ENCODE measurements around the gene LSM14B.
A peak's percentile ranks its signal among the peaks of the same experiment; 100 is the strongest.
"Not testable (repeated sequence)": the region's sequence is repeated elsewhere in the genome, so short reads cannot be mapped to it uniquely, and the experiment has no call there.

LSM14B gene

DNA sequence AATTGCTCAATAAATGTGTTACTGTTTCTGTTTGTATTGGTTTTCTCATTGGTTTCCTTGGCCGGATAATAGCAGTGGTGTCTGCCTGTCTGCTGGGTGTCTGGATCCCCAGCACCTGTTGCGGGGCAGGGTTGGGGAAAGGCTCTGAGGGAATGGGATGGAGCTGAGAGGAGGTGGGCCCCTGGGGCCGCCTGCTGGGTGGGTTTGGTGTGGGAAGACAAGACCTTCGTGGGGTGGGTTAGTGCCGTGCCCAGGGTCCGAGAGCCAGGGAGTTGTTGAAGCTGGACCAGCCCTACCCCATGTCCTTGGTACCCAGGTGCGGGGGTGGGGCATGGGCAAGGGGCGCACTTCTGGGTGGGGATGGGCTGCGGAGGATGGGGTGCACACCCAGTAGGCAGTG, 25.3 kb downstream of the LSM14B start:
- DNase-seq = no peak

- not testable (repeated sequence) for DNase-seq
Measured at GRCh38 chr20:62148383-62148782, 26.1 kb downstream of the LSM14B start.

DNA sequence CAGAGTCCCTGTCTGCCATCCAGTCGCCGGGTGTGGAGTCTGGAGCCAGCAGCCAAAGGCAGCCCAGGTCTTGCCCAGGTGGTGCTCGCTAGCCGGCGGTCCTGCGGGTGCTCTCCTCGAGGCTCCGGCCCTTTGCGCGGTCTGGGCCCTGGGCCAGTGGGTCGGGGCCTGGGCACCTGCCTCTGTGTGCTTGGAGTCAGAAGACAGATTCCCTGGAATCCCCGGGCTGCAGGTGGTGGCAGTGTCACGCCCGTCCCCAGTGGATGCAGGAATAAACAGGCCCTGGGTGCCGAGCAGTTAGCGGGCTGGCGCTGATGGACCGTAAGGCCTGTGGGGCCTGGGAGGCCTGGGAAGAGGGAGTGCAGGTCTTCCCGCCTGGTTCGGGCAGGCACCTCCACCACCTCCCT, 26.6 kb downstream of the LSM14B start:
- DNase-seq = no peak

DNA sequence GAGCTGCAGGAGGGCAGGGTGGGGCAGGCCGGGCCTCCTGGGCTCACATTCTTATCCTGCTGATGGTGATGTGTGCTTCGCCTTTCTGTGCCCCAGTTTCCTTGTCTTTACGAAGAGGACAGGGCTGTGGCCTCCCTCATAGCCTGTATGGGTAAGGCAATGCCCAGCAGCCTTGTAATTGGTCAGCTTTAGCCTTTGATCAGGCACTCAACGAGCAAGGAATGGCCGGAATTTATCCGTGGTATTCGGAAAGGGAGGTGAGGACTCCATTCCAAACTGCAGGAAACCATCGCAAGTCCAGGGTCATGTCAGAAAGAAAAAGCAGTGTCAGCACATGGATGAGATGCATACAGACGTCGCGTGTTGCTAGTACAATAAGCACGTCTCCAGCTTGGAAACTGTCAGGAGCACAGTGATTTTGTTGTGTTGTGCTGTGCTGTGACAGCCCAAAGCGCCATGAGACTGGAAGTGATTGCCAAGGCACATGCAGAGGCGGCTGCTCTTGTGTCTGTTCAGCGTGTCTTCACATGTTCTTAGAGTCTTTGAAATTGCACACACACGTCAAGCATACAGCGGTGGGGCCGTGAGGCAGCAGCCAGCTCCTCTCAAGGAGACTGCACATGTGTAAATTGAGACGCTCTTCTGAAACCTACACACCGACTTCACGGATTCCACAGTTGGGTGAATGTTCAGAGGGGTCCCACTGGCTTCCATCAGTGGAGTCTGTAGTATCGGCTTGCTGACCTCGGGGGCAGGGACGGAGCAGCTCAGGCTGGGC, 27.4 kb downstream of the LSM14B start:
- no peak for DNase-seq

GRCh38 chr20:62150310-62150575, 28.0 kb downstream of the LSM14B start:
- DNase-seq = no peak

- DNase-seq = no peak
Measured at GRCh38 chr20:62151225-62151624, 28.9 kb downstream of the LSM14B start.

GRCh38 chr20:62151835-62152364, 29.6 kb downstream of the LSM14B start:
- no peak for DNase-seq

GRCh38 chr20:62155428-62156253, 33.4 kb downstream of the LSM14B start:
- no peak for DNase-seq

DNA sequence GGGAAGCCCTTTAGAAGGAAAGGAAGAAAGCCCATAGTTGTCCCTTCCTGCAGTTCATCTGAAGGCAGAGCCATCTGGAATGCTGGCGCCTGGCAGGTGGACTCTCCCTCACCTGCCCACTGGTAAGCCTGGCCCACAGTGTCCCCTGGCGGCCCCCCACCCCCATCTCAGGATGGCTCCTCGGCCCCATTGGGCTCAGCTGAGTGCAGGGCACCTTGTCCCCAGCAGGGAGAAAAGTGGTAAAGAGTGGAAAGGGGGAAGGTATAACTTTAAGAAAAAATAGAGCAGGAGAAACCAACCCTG, 33.9 kb downstream of the LSM14B start:
- DNase-seq = peak in 1 of 2 experiments; percentile 12

DNA sequence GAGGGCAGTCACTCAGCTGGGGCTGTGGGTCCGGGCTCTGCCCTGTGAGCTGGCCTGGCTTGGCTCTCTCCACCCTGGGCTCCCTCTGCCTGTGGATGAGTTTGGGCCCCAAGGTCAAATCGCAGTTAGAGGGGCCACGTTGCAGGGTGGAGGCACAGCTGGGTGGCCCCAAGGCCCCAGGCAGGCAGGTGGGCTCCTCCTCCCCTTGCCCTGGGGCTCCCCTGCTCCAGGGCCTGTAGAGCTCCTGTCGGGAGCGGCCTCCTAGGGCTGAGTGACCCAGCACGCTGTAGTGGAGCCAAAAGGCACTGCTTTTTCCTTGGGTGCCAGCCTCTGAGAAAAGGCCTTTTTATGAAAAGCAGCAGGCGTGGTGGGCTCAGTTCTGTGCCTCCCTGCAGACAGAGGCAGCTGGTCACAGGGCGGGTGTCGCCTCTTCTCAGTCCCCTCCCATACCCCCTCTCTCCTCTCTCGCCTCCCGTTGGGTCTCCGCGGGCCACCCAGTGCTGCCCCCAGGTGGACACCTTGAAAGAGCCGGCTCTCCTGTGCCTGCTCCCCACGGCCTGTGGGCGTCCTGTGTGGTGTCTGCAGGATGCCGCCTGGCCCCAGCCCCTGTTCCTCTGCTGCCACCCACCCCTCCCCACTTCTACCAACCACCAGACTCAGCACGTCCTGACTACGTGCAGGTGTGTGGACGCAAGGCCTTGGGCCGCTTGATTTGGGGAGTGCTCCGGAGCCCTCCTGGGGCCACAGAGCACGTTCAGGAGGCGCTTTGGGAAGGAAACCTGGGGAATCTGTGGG, 34.5 kb downstream of the LSM14B start:
- DNase-seq = peak; percentile 48 to 60

- DNase-seq = no peak
Measured at GRCh38 chr20:62157387-62158087, 35.3 kb downstream of the LSM14B start.

DNA sequence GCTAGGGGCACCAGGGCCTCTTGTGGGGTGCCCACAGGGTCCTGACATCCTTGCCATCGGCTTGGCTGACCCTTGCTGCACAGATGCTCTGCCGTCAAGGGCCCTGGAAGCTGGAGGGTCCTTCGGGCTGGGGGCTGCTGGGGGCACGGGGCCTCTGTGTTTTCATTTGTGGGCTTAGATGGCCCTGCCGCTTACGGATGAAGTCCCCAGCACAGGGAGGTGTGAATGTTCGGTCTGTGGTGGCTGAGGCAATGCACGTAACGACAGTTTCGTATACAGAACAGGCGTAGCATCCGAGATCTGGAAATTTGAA, 35.8 kb downstream of the LSM14B start:
- no peak for DNase-seq

DNA sequence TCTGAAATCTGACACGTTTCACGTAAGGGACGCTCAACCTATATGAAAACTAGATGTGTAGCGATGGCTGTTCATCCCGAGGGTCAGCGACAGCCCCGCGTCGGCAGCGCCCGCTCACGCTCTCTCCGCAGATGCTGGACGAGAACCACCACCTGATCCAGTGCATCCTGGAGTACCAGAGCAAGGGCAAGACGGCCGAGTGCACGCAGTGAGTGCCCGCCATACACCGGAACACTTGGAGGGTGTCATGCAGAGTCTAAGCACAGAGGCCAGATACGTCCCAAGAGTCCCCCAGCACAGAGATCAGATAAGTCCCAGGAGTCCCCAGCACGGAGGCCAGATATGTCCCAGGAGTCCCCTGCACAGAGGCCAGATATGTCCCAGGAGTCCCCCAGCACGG, 36.3 kb downstream of the LSM14B start:
- no peak for DNase-seq

DNA sequence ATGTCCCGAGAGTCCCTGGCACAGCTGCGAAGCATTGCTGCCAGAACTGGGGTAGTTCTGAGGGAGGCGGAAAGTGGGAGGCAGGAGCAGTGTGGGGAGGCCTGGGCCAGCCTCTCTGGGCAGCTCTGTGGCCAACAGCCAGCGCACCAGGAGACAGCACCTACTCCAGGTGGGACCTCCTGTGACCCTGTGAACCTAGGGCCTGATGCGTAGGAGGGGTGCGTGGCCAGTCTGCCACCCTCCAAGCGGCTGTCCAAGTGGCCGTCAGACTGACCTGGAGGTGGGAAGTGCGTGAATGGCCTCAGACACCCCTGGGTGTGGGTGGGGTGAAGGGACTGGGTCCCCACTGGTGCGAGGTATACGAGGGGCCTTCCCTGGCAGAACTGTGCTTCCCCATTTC, 36.8 kb downstream of the LSM14B start:
- no peak for DNase-seq

- no peak for DNase-seq
Measured at GRCh38 chr20:62159839-62160238, 37.6 kb downstream of the LSM14B start.

DNA sequence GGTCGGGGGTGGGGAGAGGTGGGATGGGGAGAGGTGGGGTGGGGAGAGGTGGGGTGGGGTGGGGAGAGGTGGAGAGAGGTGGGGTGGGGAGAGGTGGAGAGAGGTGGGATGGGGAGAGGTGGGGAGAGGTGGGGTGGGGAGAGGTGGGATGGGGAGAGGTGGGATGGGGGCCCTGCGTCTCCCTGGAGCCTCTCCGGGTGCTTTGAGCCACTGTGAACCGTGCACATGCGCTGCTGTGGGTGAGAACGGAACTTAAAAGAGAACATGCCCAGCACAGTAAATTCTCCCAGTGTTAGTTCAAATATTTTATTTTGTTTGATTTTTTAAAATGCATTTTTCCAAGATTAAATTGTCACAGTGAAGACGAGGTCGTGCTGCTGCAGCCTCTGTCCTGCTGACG, 38.0 kb downstream of the LSM14B start:
- no peak for DNase-seq

- no peak for DNase-seq
Measured at GRCh38 chr20:62160876-62161275, 38.6 kb downstream of the LSM14B start.

DNA sequence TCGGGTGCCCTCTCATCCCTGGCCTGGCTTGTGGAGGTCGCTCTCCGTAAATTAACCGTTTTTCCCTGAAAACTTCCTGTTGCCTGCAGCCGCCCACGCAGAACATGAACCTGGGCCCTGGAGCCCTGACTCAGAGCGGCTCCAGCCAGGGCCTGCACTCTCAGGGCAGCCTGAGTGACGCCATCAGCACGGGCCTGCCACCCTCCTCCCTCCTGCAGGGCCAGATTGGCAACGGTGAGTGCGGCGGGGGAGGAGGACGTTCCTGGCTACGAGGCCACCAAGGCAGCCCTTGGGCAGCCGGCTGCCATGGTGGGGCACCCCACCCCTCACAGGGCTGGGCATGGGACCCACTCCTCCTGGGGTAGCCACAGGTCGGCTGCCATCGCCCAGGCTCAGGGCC, 39.1 kb downstream of the LSM14B start:
- DNase-seq = no peak

- no peak for DNase-seq
Measured at GRCh38 chr20:62162765-62163484, 40.6 kb downstream of the LSM14B start.

DNA sequence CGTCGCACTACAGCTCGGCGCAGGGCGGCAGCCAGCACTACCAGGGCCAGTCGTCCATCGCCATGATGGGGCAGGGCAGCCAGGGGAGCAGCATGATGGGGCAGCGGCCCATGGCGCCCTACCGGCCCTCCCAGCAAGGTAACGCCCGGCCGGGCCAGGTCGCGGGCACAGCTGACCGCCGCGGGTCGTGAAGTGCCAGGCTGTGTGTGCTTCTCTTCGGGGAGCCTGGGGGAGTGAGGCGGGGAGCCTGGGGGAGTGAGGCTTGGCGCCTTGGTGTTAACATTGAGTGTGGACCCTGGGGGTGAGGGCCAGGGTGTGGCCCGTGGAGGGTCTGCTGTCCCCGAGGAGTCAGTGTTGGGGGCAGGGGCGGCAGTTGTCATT, 41.2 kb downstream of the LSM14B start:
- no peak for DNase-seq

DNA sequence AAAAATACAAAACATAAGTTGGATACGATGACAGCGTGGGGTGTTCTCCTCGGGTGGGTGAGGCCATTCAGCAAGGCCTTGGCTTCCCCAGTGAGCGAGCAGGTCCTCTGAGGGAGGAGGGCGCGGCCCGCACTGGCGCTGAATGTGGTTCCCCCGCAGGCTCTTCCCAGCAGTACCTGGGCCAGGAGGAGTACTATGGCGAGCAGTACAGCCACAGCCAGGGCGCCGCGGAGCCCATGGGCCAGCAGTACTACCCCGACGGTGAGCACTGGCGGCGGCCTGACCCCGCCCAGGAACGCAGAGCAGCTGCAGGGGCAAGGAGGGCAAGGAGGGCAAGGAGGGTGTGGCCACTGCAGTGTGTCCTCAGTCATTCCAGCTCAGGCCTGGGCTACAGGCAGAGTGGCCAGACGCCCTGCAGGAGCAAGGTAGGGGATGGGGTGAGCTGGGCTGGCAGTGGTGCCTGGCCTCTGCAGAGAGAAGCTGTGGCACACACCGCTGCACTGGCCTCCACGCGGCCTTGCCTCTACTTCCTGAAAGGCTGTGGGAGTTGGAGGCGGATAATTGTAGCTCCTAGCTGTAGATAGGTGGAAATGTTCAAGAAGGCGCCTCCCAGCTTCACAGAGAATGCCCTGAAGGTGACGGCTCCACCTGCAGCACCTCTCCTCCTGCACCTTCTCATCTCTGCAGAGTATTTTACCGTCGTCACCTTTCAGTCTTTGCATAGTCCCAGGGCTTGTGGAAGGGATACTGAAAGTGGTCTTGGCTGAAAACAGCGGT, 41.9 kb downstream of the LSM14B start:
- DNase-seq = no peak

All from Kasumi-1 (cell line).